IMR-90 (cell line): ENCODE measurements around the gene RAB5B. TPM values are rescaled to one million over a fixed set of nuclear protein-coding genes. Genes with fewer than 3 reads are reported as not detected.
"Not testable (repeated sequence)": the region's sequence is repeated elsewhere in the genome, so short reads cannot be mapped to it uniquely, and the experiment has no call there.

Experiments used
- ATAC-seq: fragments of 200-7000 bp; cut with Tn5 transposase; 2 replicates; pipeline ENCODE4 v1.9.1; 2020; ENCODE audit warnings: low read depth, mild to moderate bottlenecking, moderate library complexity
- BruUV-seq: library from RNA; stranded (reverse); fragments of 400-500 nt; replicated peaks from 2 replicates; lab custom pipeline; 2021; lab: Mats Ljungman, UMichigan
- CTCF ChIA-PET: fragments of 300-600 bp; formaldehyde crosslinking; extraction: SDS; loops from one replicate; lab custom pipeline; 2021; ENCODE audit warnings: antibody characterized with exemption; lab: Yijun Ruan, JAX
- POLR2A ChIA-PET: fragments of 300-600 bp; sonication (Branson Sonifier 250); formaldehyde crosslinking; loops from one replicate; lab custom pipeline; 2022; ENCODE audit warnings: antibody characterized with exemption; ENCODE audit not compliant: unreplicated experiment; lab: Charles Lee
- DNase-seq: peaks from one replicate; pipeline ENCODE4 v3.0.0; 2013
- H2AFZ ChIP-seq: replicated peaks from 2 replicates; pipeline ENCODE3; 2013; ENCODE audit warnings: low read length, mild to moderate bottlenecking; ENCODE audit not compliant: poor library complexity
- H2AK5ac ChIP-seq: 2 replicates; pipeline ENCODE4 v1.6.1; 2013; ENCODE audit warnings: low read depth, low read length, inconsistent platforms
- H2AK9ac ChIP-seq: replicated peaks from 2 replicates; pipeline ENCODE3; 2013; ENCODE audit warnings: mild to moderate bottlenecking, low read depth, low read length, moderate library complexity; ENCODE audit not compliant: poor library complexity
- H2BK120ac ChIP-seq: 2 replicates; pipeline ENCODE4 v1.6.1; 2013; ENCODE audit warnings: low read depth, low read length, inconsistent platforms
- H2BK15ac ChIP-seq: 3 replicates; pipeline ENCODE4 v1.6.1; 2013; ENCODE audit warnings: low read depth, low read length, inconsistent platforms
- H2BK20ac ChIP-seq: 2 replicates; pipeline ENCODE4 v1.6.1; 2013; ENCODE audit warnings: low read depth, mild to moderate bottlenecking, inconsistent platforms, low read length, moderate library complexity
- H2BK5ac ChIP-seq: 2 replicates; pipeline ENCODE4 v1.6.1; 2013; ENCODE audit warnings: mild to moderate bottlenecking, low read depth, low read length, inconsistent platforms; ENCODE audit not compliant: poor library complexity, severe bottlenecking
- H3K14ac ChIP-seq: replicated peaks from 2 replicates; pipeline ENCODE4 v1.6.1; 2013; ENCODE audit warnings: low read depth, low read length, inconsistent platforms
- H3K18ac ChIP-seq: 2 replicates; pipeline ENCODE4 v1.6.1; 2013; ENCODE audit warnings: low read depth, low read length, control low read depth
- H3K23ac ChIP-seq: 2 replicates; pipeline ENCODE4 v1.6.1; 2013; ENCODE audit warnings: low read depth, low read length, inconsistent platforms
- H3K27ac ChIP-seq: 2 replicates; pipeline ENCODE4 v1.5.1; 2013; ENCODE audit warnings: mild to moderate bottlenecking, control low read depth, low read length; ENCODE audit not compliant: insufficient read depth
- H3K27me3 ChIP-seq: 2 replicates; pipeline ENCODE4 v1.6.1; 2013; ENCODE audit warnings: low read length; ENCODE audit not compliant: control insufficient read depth, insufficient read depth
- H3K36me3 ChIP-seq: 2 replicates; pipeline ENCODE4 v1.6.1; 2013; ENCODE audit warnings: low read length, mixed read lengths; ENCODE audit not compliant: control insufficient read depth, insufficient read depth
- H3K4ac ChIP-seq: 2 replicates; pipeline ENCODE4 v1.6.1; 2013; ENCODE audit warnings: low read depth, low read length, inconsistent platforms
- H3K4me1 ChIP-seq: 2 replicates; pipeline ENCODE4 v1.6.1; 2013; ENCODE audit warnings: low read length, mixed read lengths; ENCODE audit not compliant: control insufficient read depth, insufficient read depth
- H3K4me2 ChIP-seq: 2 replicates; pipeline ENCODE4 v1.6.1; 2013; ENCODE audit warnings: low read depth, mild to moderate bottlenecking, control low read depth, low read length, moderate library complexity
- H3K4me3 ChIP-seq: 2 replicates; pipeline ENCODE4 v1.5.1; 2013; ENCODE audit warnings: low read depth, mild to moderate bottlenecking, control low read depth, low read length, moderate library complexity; ENCODE audit not compliant: insufficient read depth
- H3K56ac ChIP-seq: 2 replicates; pipeline ENCODE4 v1.6.1; 2013; ENCODE audit warnings: low read length, inconsistent platforms; ENCODE audit not compliant: insufficient read depth; ENCODE audit errors: extremely low read depth
- H3K79me1 ChIP-seq, 2 experiments: 2 replicates each; pipeline ENCODE4 v1.6.1; 2013; ENCODE audit warnings: low read length in 2 of 2, inconsistent platforms in 1 of 2, low read depth in 1 of 2
- H3K9ac ChIP-seq: 2 replicates; pipeline ENCODE4 v1.6.1; 2013; ENCODE audit warnings: low read depth, low read length, control low read depth
- H3K9me1 ChIP-seq: 2 replicates; pipeline ENCODE4 v1.6.1; 2013; ENCODE audit warnings: low read length, inconsistent platforms; ENCODE audit not compliant: insufficient read depth
- H3K9me3 ChIP-seq: 2 replicates; pipeline ENCODE4 v1.6.1; 2013; ENCODE audit warnings: low read length; ENCODE audit not compliant: control insufficient read depth, insufficient read depth
- H4K20me1 ChIP-seq: 2 replicates; pipeline ENCODE4 v1.6.1; 2013; ENCODE audit warnings: low read length, inconsistent platforms; ENCODE audit not compliant: insufficient read depth
- H4K5ac ChIP-seq: 2 replicates; pipeline ENCODE4 v1.6.1; 2013; ENCODE audit warnings: mild to moderate bottlenecking, low read depth, low read length, control low read depth
- H4K8ac ChIP-seq, 2 experiments: 2 replicates each; pipeline ENCODE4 v1.6.1; 2013; ENCODE audit warnings: low read depth in 2 of 2, low read length in 2 of 2, control low read depth in 1 of 2, inconsistent platforms in 1 of 2
- H4K91ac ChIP-seq: 2 replicates; pipeline ENCODE4 v1.6.1; 2013; ENCODE audit warnings: low read depth, low read length, inconsistent platforms; ENCODE audit not compliant: insufficient read depth
- FOS ChIP-seq: fragments of 150-350 bp; IDR thresholded peaks from 2 replicates; pipeline ENCODE4 v1.6.1; 2016; ENCODE audit warnings: low read depth, low read length
- MAZ ChIP-seq: IDR thresholded peaks from 2 replicates; pipeline ENCODE4 v1.6.1; 2012; ENCODE audit warnings: low read depth, mild to moderate bottlenecking, low read length, improper control_type of control experiment, moderate library complexity, borderline replicate concordance
- RFX5 ChIP-seq: IDR thresholded peaks from 2 replicates; pipeline ENCODE4 v1.8.0; 2012; ENCODE audit warnings: low read depth, mild to moderate bottlenecking, low read length, moderate library complexity
- WGBS, 2 experiments: methylation state at CpG; one replicate each; pipeline versions ENCODE4 v1.1.5 to v1.1.7; 2013; ENCODE audit warnings: missing lambda C conversion rate in 2 of 2; ENCODE audit not compliant: insufficient read length in 1 of 2; ENCODE audit errors: extremely low coverage in 2 of 2; 5-methylcytosine and 5-hydroxymethylcytosine counted together
- dilution Hi-C: fragments of 300-500 bp; cut with HindIII; formaldehyde crosslinking; loops from one replicate; pipeline ENCODE4 v1.14.3; 2018; ENCODE audit warnings: low sequenced_read_pairs; ENCODE audit not compliant: unreplicated experiment
- in situ Hi-C: fragments of 300-500 bp; cut with MboI; formaldehyde crosslinking; loops from 3 replicates; pipeline ENCODE4 v1.14.3; 2019; ENCODE audit warnings: low sequenced_read_pairs, inconsistent platforms, mixed read lengths
- intact Hi-C: fragments of 100-400 bp; cut with micrococcal nuclease; formaldehyde crosslinking; loops from 2 replicates; pipeline ENCODE4 v1.10.0; 2022
- polyA plus RNA-seq, 3 experiments: library from polyadenylated mRNA; depleted of rRNA; stranded (reverse); fragments of >200 nt; gene quantifications; 2 replicates each; pipeline ENCODE4 v1.2.3, GENCODE V29; 2012; ENCODE audit warnings: low replicate concordance in 1 of 3
- total RNA-seq: library from RNA; depleted of rRNA; stranded (reverse); fragments of >200 nt; gene quantifications from 2 replicates; pipeline ENCODE4 v1.2.3, GENCODE V29; 2012
- TF ChIP-seq, protein P1 (sequence below): fragments of 150-350 bp; IDR thresholded peaks from 2 replicates; pipeline ENCODE4 v1.6.1; 2017; ENCODE audit warnings: mild to moderate bottlenecking, antibody characterized with exemption, low read length, low read depth

The RAB5B gene
- total and polyA plus RNA-seq, 2 of the 4 experiments (the other 2 are of a cell fraction): 56.5 to 99.2 TPM

DNA sequence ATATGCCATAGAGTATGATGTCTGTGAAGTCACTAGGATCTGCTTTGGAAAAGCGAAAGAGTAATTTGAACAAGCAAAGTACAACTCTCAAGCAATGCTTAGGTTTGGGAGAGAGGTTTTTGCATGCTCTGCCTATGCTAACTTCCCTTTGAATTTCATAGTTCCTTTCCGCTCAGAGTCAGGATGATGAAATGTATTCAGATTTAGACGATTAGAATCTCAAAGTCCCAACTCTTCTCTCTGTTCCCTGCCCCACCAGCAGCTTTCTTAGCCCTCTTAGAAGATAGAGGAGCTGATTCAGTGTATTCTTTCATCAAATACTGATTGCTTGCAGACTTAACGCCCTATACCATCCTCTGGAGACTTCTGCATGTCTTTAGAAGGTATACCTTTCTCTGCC, 11.5 kb downstream of the RAB5B start:
- no peak overlapping the region for H2BK120ac ChIP-seq
- H3K4me3 ChIP-seq: no peak overlapping the region
- H3K27me3 ChIP-seq: no peaks in the 10 kb centered on the region
- peaks cover 54% of the 10 kb centered on the region for H3K36me3 ChIP-seq
- H2BK15ac ChIP-seq: no peak overlapping the region
- no peaks in the 10 kb centered on the region for H3K9me3 ChIP-seq
- peaks cover 2% of the 10 kb centered on the region; the same call in 1 of the 2 replicates for H3K4me1 ChIP-seq
- H4K20me1 ChIP-seq: peaks cover 12% of the 10 kb centered on the region; the same call in 1 of the 2 replicates
- H3K9ac ChIP-seq: no peak overlapping the region
- H4K5ac ChIP-seq: no peak overlapping the region
- ATAC-seq (no peak), DNase-seq (no peak)
- no peak overlapping the region for H4K91ac ChIP-seq
- H3K56ac ChIP-seq: no peak overlapping the region
- ChIA-PET CTCF (no interaction called here), POLR2A (no interaction called here)
- no peak overlapping the region for H2BK5ac ChIP-seq
- peaks cover 22 to 40% of the 10 kb centered on the region in 2 experiments for H3K79me1 ChIP-seq
- BruUV-seq: no TSS peak
- no peak overlapping the region for H2AK9ac ChIP-seq
- in situ Hi-C loops: no loop called here
- 0 out of 2 replicates have a peak, but pooled peaks cover 4% of the 10 kb centered on the region for H3K9me1 ChIP-seq
- H2AFZ ChIP-seq: no peak overlapping the region
- WGBS, 2 experiments: no CpG with 5 or more reads among the region's 4 CpGs
- intact Hi-C loops: no loop called here
- H2AK5ac ChIP-seq: no peak overlapping the region
- H2BK20ac ChIP-seq: no peak overlapping the region
- no peak overlapping the region for H3K27ac ChIP-seq
- no peak overlapping the region for H3K14ac ChIP-seq
- dilution Hi-C loops: no loop called here
- TF ChIP-seq MAZ (no peak), RFX5 (no peak), FOS (no peak)
- TF ChIP-seq, protein P1, sequence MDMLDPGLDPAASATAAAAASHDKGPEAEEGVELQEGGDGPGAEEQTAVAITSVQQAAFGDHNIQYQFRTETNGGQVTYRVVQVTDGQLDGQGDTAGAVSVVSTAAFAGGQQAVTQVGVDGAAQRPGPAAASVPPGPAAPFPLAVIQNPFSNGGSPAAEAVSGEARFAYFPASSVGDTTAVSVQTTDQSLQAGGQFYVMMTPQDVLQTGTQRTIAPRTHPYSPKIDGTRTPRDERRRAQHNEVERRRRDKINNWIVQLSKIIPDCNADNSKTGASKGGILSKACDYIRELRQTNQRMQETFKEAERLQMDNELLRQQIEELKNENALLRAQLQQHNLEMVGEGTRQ: no peak
- H3K18ac ChIP-seq: no peak overlapping the region
- H3K4ac ChIP-seq: no peak overlapping the region
- H4K8ac ChIP-seq: no peak overlapping the region
- no peak overlapping the region for H3K23ac ChIP-seq
- H3K4me2 ChIP-seq: no peak overlapping the region

- H2AFZ ChIP-seq, CTCF ChIA-PET, H4K5ac ChIP-seq, H3K18ac ChIP-seq, H3K23ac ChIP-seq, H3K14ac ChIP-seq, H3K4me1 ChIP-seq, H3K9me3 ChIP-seq, DNase-seq, H3K4me3 ChIP-seq, H3K9ac ChIP-seq, ATAC-seq, H4K8ac ChIP-seq, H2BK5ac ChIP-seq, H2BK20ac ChIP-seq, H2AK5ac ChIP-seq, H3K4me2 ChIP-seq, in situ Hi-C loops, H3K27me3 ChIP-seq, BruUV-seq, H2BK120ac ChIP-seq, H4K91ac ChIP-seq, H2BK15ac ChIP-seq, intact Hi-C loops, H3K9me1 ChIP-seq, H3K27ac ChIP-seq, dilution Hi-C loops, H3K4ac ChIP-seq, H3K56ac ChIP-seq, H2AK9ac ChIP-seq: not testable (repeated sequence)
- Histone ChIP-seq H4K20me1 (peaks cover 12% of the 10 kb centered on the region; the same call in 1 of the 2 replicates), H3K36me3 (peaks cover 54% of the 10 kb centered on the region), H3K79me1 (peaks cover 20 to 38% of the 10 kb centered on the region in 2 experiments)
- POLR2A ChIA-PET: interaction anchor here (0.5 kb wide), 1 partner anchor 155 kb away, joined by 3 read pairs; no protein-coding TSS in a partner anchor
- 100% methylated on average over 3 of the region's 7 CpGs; no CpG with 5 or more reads in 1 of the 2 experiments for WGBS, 2 experiments
These were observed 12.1 kb downstream of the RAB5B start for GRCh38 chr12:55985976-55986375.
